HG02852 (cell line): ENCODE results near the gene GORASP2.

Experiments
- ATAC-seq: cut with Tn5 transposase; IDR thresholded peaks from one replicate; pipeline ENCODE4 v1.9.1; 2021; ENCODE audit warnings: mild to moderate bottlenecking, moderate library complexity; ENCODE audit not compliant: unreplicated experiment

The GORASP2 gene

GRCh38 chr2:170991398-170992182 is 62.5 kb downstream of the GORASP2 start:
- ATAC-seq, result no peak

GRCh38 chr2:170996316-170996715 is 67.3 kb downstream of the GORASP2 start:
- ATAC-seq, result no peak

- ATAC-seq, result no peak
Measured at GRCh38 chr2:170997893-170998597, 69.0 kb downstream of the GORASP2 start.

GRCh38 chr2:170999654-171000053 is 70.6 kb downstream of the GORASP2 start:
- ATAC-seq, result no peak

GRCh38 chr2:171004363-171004762 is 75.3 kb downstream of the GORASP2 start:
- no peak for ATAC-seq

- no peak for ATAC-seq
Measured at GRCh38 chr2:171004833-171005232, 75.8 kb downstream of the GORASP2 start.

GRCh38 chr2:171008550-171009205 is 79.6 kb downstream of the GORASP2 start:
- no peak for ATAC-seq

- no peak for ATAC-seq
Measured at GRCh38 chr2:171009386-171009785, 80.3 kb downstream of the GORASP2 start.

GRCh38 chr2:171013851-171014250 is 84.8 kb downstream of the GORASP2 start:
- no peak for ATAC-seq

GRCh38 chr2:171016125-171016524 is 87.1 kb downstream of the GORASP2 start:
- no peak for ATAC-seq
